KBM-7 (cell line): ENCODE results near the gene UPB1.

Experiments
- DNase-seq: peaks from one replicate; pipeline ENCODE4 v3.0.0-alpha.2; 2015
- in situ Hi-C: fragments of 300-500 bp; cut with MboI; formaldehyde crosslinking; loops from 2 replicates; pipeline ENCODE4 v1.14.3; 2020; ENCODE audit warnings: low sequenced_read_pairs, low pct_unique_long_range_greater_than_20kb, mixed read lengths

Gene UPB1

GRCh38 chr22:24494528-24495364 is at the start of gene UPB1:
UPB1 (plus strand) TSS chr22:24495332; CDS start chr22:24495404, 72 bp downstream.
- in situ Hi-C loops: no loop called here

GRCh38 chr22:24445481-24446259 is 49.5 kb upstream of the UPB1 start:
- DNase-seq: no peak
- in situ Hi-C loops: no loop called here

More at GRCh38 chr22:24494528-24495364, at the start of gene UPB1:
- no peak for DNase-seq

GRCh38 chr22:24446260-24446611 is 48.9 kb upstream of the UPB1 start:
- no peak for DNase-seq
- in situ Hi-C loops: no loop called here

GRCh38 chr22:24450610-24451009 is 44.5 kb upstream of the UPB1 start:
- in situ Hi-C loops: no loop called here
- DNase-seq: peak; percentile 64

GRCh38 chr22:24451162-24451561 is 44.0 kb upstream of the UPB1 start:
- in situ Hi-C loops: no loop called here
- DNase-seq: no peak

GRCh38 chr22:24453853-24454252 is 41.3 kb upstream of the UPB1 start:
- in situ Hi-C loops: no loop called here
- DNase-seq: no peak

- in situ Hi-C loops: no loop called here
- DNase-seq: no peak
These were observed 40.1 kb upstream of the UPB1 start for GRCh38 chr22:24455039-24455438.

GRCh38 chr22:24455751-24456426 is 39.2 kb upstream of the UPB1 start:
- no peak for DNase-seq
- in situ Hi-C loops: no loop called here

- in situ Hi-C loops: no loop called here
- no peak for DNase-seq
These were observed 37.2 kb upstream of the UPB1 start for GRCh38 chr22:24457894-24458420.

GRCh38 chr22:24459911-24460310 is 35.2 kb upstream of the UPB1 start:
- DNase-seq: no peak
- in situ Hi-C loops: no loop called here

- in situ Hi-C loops: no loop called here
- no peak for DNase-seq
These were observed 34.6 kb upstream of the UPB1 start for GRCh38 chr22:24460418-24461089.

GRCh38 chr22:24463071-24463760 is 31.9 kb upstream of the UPB1 start:
- in situ Hi-C loops: no loop called here
- DNase-seq: no peak

- in situ Hi-C loops: no loop called here
- no peak for DNase-seq
These were observed 29.6 kb upstream of the UPB1 start for GRCh38 chr22:24465566-24465965.

- DNase-seq: no peak
- in situ Hi-C loops: no loop called here
These were observed 29.2 kb upstream of the UPB1 start for GRCh38 chr22:24465975-24466374.

GRCh38 chr22:24466716-24467328 is 28.3 kb upstream of the UPB1 start:
- DNase-seq: peak; percentile 74
- in situ Hi-C loops: no loop called here

- no peak for DNase-seq
- in situ Hi-C loops: no loop called here
These were observed 27.8 kb upstream of the UPB1 start for GRCh38 chr22:24467340-24467739.

GRCh38 chr22:24471570-24471969 is 23.6 kb upstream of the UPB1 start:
- in situ Hi-C loops: no loop called here
- no peak for DNase-seq

- peak; percentile 51 for DNase-seq
These were observed 21.8 kb upstream of the UPB1 start for GRCh38 chr22:24473284-24473683.

More at GRCh38 chr22:24473284-24473683, 21.8 kb upstream of the UPB1 start:
- in situ Hi-C loops: no loop called here
